PC-9 (cell line): Measurements from ENCODE around the gene GALNT16. TPM values are rescaled to one million over a fixed set of nuclear protein-coding genes. Genes with fewer than 3 reads are reported as not detected.

Experiments used
- BruUV-seq: library from RNA; stranded (reverse); fragments of 400-500 nt; replicated peaks from 2 replicates; lab custom pipeline; 2021; lab: Mats Ljungman, UMichigan
- CTCF ChIA-PET: fragments of 300-600 bp; sonication (Branson Sonifier 250); formaldehyde crosslinking; loops from one replicate; lab custom pipeline; 2022; ENCODE audit warnings: antibody characterized with exemption; lab: Charles Lee
- POLR2A ChIA-PET: fragments of 300-600 bp; sonication (Branson Sonifier 250); formaldehyde crosslinking; loops from one replicate; lab custom pipeline; 2022; ENCODE audit warnings: antibody characterized with exemption; ENCODE audit not compliant: unreplicated experiment; lab: Charles Lee
- DNase-seq, 2 experiments: peaks; one replicate each; pipeline versions ENCODE4 v3.0.0 to v3.0.0-alpha.2; 2015 to 2022; ENCODE audit warnings: mixed read lengths in 1 of 2
- H2AFZ ChIP-seq: fragments of 200-600 bp; sonication (generic); 2 replicates; pipeline ENCODE4 v1.8.1; 2017; ENCODE audit warnings: antibody characterized with exemption
- H3F3A ChIP-seq: fragments of 200-600 bp; sonication (generic); 2 replicates; pipeline ENCODE4 v1.8.1; 2017; ENCODE audit warnings: antibody characterized with exemption, mild to moderate bottlenecking, low read depth; ENCODE audit not compliant: insufficient read depth
- H3K27ac ChIP-seq: fragments of 200-600 bp; sonication (generic); 2 replicates; pipeline ENCODE4 v1.6.1; 2016; ENCODE audit warnings: mixed run types
- H3K27me3 ChIP-seq: fragments of 200-600 bp; sonication (generic); 2 replicates; pipeline ENCODE4 v1.6.1; 2016; ENCODE audit warnings: low read depth, mixed run types; ENCODE audit not compliant: insufficient read depth
- H3K36me3 ChIP-seq: fragments of 200-600 bp; sonication (generic); 2 replicates; pipeline ENCODE4 v1.6.1; 2016; ENCODE audit warnings: low read depth, mixed run types
- H3K4me1 ChIP-seq: fragments of 200-600 bp; sonication (generic); replicated peaks from 2 replicates; pipeline ENCODE4 v1.6.1; 2016; ENCODE audit warnings: mixed run types; ENCODE audit not compliant: insufficient read depth
- H3K4me2 ChIP-seq: fragments of 200-600 bp; sonication (generic); 2 replicates; pipeline ENCODE4 v1.6.1; 2017; ENCODE audit warnings: mixed run types
- H3K4me3 ChIP-seq: fragments of 200-600 bp; sonication (generic); 2 replicates; pipeline ENCODE4 v1.6.1; 2016; ENCODE audit warnings: mixed run types
- H3K79me2 ChIP-seq: fragments of 200-600 bp; sonication (generic); 2 replicates; pipeline ENCODE4 v1.6.1; 2017; ENCODE audit warnings: low read depth, mixed run types
- H3K9me2 ChIP-seq: fragments of 200-600 bp; sonication (generic); 2 replicates; pipeline ENCODE4 v1.8.1; 2017; ENCODE audit warnings: mild to moderate bottlenecking; ENCODE audit not compliant: insufficient read depth
- H3K9me3 ChIP-seq: fragments of 200-600 bp; sonication (generic); 2 replicates; pipeline ENCODE4 v1.8.1; 2016; ENCODE audit warnings: low read depth; ENCODE audit not compliant: insufficient read depth
- H4K20me1 ChIP-seq: fragments of 200-600 bp; sonication (generic); 2 replicates; pipeline ENCODE4 v1.8.1; 2017; ENCODE audit not compliant: insufficient read depth
- CTCF ChIP-seq: fragments of 200-600 bp; sonication (generic); conservative IDR thresholded peaks from 2 replicates; pipeline ENCODE4 v1.6.1; 2017; ENCODE audit warnings: mixed run types, antibody characterized with exemption, mild to moderate bottlenecking, moderate library complexity
- EZH2 ChIP-seq: fragments of 200-600 bp; sonication (generic); IDR thresholded peaks from 2 replicates; pipeline ENCODE4 v1.8.0; 2017; ENCODE audit warnings: antibody characterized with exemption, low read depth
- intact Hi-C: fragments of 100-400 bp; cut with micrococcal nuclease; formaldehyde crosslinking; loops from one replicate; pipeline ENCODE4 v1.10.0; 2022; ENCODE audit not compliant: unreplicated experiment
- total RNA-seq: library from RNA; stranded (reverse); gene quantifications from 2 replicates; pipeline ENCODE4 v1.2.3, GENCODE V29; 2021

Gene GALNT16
- total RNA-seq, 1 experiment from 2014 or later: 22.8 TPM

- TF ChIP-seq CTCF (no peak), EZH2 (no peak)
- H3K4me2 ChIP-seq: no peak overlapping the region
- H3K9me2 ChIP-seq: no peaks in the 10 kb centered on the region
- no peak overlapping the region for H2AFZ ChIP-seq
- POLR2A ChIA-PET: interaction anchor here (0.6 kb wide), 1 partner anchor 63 kb away, joined by 4 read pairs; no protein-coding TSS in a partner anchor
- no peaks in the 10 kb centered on the region for H3K36me3 ChIP-seq
- H3K27me3 ChIP-seq: no peaks in the 10 kb centered on the region
- H3K79me2 ChIP-seq: peaks cover 98% of the 10 kb centered on the region
- CTCF ChIA-PET: interaction anchor here (0.8 kb wide), 1 partner anchor 43 kb away, joined by 10 read pairs; no protein-coding TSS in a partner anchor
- intact Hi-C loops: no loop called here
- no peak overlapping the region for H3K4me3 ChIP-seq
- no peaks in the 10 kb centered on the region for H3F3A ChIP-seq
- BruUV-seq: no TSS peak
- H3K27ac ChIP-seq: no peak overlapping the region
- H4K20me1 ChIP-seq: peaks cover 81% of the 10 kb centered on the region
- H3K9me3 ChIP-seq: no peaks in the 10 kb centered on the region
- no peak for DNase-seq
- peaks cover 18% of the 10 kb centered on the region for H3K4me1 ChIP-seq
These were observed 145.8 kb downstream of the GALNT16 start for GRCh38 chr14:69405762-69406161.

Other genes starting within 250 kb of the GALNT16 start
- 26.2 and 29.1 TPM in 2 replicates for gene DCAF5, start 107.0 kb upstream of the GALNT16 start, total RNA-seq
- 21.4 and 25.5 TPM in 2 replicates for gene EXD2, start 68.7 kb upstream of the GALNT16 start, total RNA-seq
- gene ERH, start 138.1 kb downstream of the GALNT16 start, total RNA-seq: 197 and 347 TPM in 2 replicates
- gene SLC39A9, start 138.5 kb downstream of the GALNT16 start, total RNA-seq: 78.7 and 95.1 TPM in 2 replicates
- gene PLEKHD1, start 224.6 kb downstream of the GALNT16 start, total RNA-seq: 0.60 and 0.65 TPM in 2 replicates